DLD1 (cell line): ENCODE results near the gene BCAR3.

ENCODE experiments used
- in situ Hi-C: cut with HindIII; loops from 2 replicates; pipeline ENCODE4 v1.10.0; 2017; ENCODE audit warnings: low sequenced_read_pairs

BCAR3 gene

GRCh38 chr1:93619507-93620171, 62.0 kb downstream of the BCAR3 start:
- in situ Hi-C loops: no loop called here

- in situ Hi-C loops: no loop called here
Observed at GRCh38 chr1:93617670-93618499, 63.8 kb downstream of the BCAR3 start.

GRCh38 chr1:93616996-93617669, 64.5 kb downstream of the BCAR3 start:
- in situ Hi-C loops: no loop called here

GRCh38 chr1:93616221-93616995, 65.2 kb downstream of the BCAR3 start:
- in situ Hi-C loops: no loop called here

- in situ Hi-C loops: no loop called here
Observed at GRCh38 chr1:93615582-93616150, 66.0 kb downstream of the BCAR3 start.

- in situ Hi-C loops: no loop called here
Observed at GRCh38 chr1:93614986-93615581, 66.6 kb downstream of the BCAR3 start.

- in situ Hi-C loops: no loop called here
Observed at GRCh38 chr1:93614541-93614940, 67.1 kb downstream of the BCAR3 start.

- in situ Hi-C loops: no loop called here
Observed at GRCh38 chr1:93613898-93614297, 67.7 kb downstream of the BCAR3 start.

GRCh38 chr1:93612510-93612909, 69.1 kb downstream of the BCAR3 start:
- in situ Hi-C loops: no loop called here

GRCh38 chr1:93611668-93612067, 70.0 kb downstream of the BCAR3 start:
- in situ Hi-C loops: no loop called here

GRCh38 chr1:93609536-93609935, 72.1 kb downstream of the BCAR3 start:
- in situ Hi-C loops: no loop called here

- in situ Hi-C loops: no loop called here
Observed at GRCh38 chr1:93608187-93609109, 73.2 kb downstream of the BCAR3 start.

GRCh38 chr1:93607814-93608186, 73.8 kb downstream of the BCAR3 start:
- in situ Hi-C loops: no loop called here

- in situ Hi-C loops: no loop called here
Observed at GRCh38 chr1:93605812-93606512, 75.7 kb downstream of the BCAR3 start.

GRCh38 chr1:93605026-93605568, 76.5 kb downstream of the BCAR3 start:
- in situ Hi-C loops: no loop called here

GRCh38 chr1:93604411-93604810, 77.2 kb downstream of the BCAR3 start:
- in situ Hi-C loops: no loop called here

- in situ Hi-C loops: no loop called here
Observed at GRCh38 chr1:93603601-93604000, 78.0 kb downstream of the BCAR3 start.

- in situ Hi-C loops: no loop called here
Observed at GRCh38 chr1:93603106-93603505, 78.5 kb downstream of the BCAR3 start.
